ENCODE measurements around the gene ENKD1.

DNA sequence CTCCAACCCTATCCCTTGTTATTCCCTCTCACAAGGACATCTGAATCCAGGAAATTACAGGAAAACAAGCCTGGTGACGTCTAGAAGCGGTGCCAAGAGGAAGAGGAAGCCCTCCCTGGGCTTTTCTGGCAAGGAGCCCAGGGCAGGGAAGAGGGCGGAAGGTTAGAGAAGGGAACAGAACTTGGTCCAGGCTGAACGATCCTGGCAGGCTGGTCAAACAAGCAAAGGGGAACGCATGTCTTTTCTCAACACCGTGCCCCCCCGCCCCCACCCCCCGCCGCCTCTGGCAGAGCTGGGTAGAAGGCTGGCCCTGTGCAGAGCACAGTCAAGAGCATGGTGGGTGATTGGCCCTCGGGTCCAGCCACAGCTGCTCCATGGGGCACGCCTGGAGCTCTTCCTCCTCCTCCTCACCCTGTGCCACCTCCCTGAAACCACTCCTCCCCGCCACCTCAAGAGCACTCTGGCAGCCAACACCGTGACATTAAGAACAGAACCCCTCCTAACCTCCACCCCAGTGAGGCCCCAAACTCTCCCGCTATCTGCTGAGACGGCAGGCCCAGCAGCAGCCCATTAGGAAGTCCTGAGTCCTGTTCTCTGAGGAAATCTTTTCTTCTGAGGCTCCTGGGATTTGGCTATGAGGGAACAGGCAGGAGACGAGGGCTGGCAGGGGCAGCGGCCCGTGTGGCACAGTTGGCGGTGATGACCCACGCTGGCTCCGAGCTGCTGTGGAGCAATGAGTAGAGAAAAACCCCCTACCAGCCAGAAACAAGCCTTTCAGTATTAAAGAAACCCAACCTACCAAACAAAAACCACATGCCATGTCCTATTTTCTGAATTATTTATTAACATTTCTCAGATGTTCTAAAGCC lies 7.4 kb upstream of the ENKD1 start:
- TF ChIP-seq POLR2A (IDR thresholded peaks at IDR 0.05) (no peak), EP300 (IDR thresholded peaks at IDR 0.05; ENCODE audit: low read depth) (no peak), POLR2AphosphoS5 (IDR thresholded peaks at IDR 0.05) (peak in 2 of 3 donors; percentile 21 to 30)
- TF ChIP-seq, protein P1, sequence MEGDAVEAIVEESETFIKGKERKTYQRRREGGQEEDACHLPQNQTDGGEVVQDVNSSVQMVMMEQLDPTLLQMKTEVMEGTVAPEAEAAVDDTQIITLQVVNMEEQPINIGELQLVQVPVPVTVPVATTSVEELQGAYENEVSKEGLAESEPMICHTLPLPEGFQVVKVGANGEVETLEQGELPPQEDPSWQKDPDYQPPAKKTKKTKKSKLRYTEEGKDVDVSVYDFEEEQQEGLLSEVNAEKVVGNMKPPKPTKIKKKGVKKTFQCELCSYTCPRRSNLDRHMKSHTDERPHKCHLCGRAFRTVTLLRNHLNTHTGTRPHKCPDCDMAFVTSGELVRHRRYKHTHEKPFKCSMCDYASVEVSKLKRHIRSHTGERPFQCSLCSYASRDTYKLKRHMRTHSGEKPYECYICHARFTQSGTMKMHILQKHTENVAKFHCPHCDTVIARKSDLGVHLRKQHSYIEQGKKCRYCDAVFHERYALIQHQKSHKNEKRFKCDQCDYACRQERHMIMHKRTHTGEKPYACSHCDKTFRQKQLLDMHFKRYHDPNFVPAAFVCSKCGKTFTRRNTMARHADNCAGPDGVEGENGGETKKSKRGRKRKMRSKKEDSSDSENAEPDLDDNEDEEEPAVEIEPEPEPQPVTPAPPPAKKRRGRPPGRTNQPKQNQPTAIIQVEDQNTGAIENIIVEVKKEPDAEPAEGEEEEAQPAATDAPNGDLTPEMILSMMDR (IDR thresholded peaks at IDR 0.05), result no peak

All from transverse colon (tissue), 4 donors.